H1 (cell line): ENCODE measurements around the gene PLCL2. TPM values are rescaled to one million over a fixed set of nuclear protein-coding genes. Genes with fewer than 3 reads are reported as not detected.

Source experiments
- CTCF ChIA-PET: fragments of 300-600 bp; sonication (Branson Sonifier 250); formaldehyde crosslinking; loops from one replicate; lab custom pipeline; 2021; ENCODE audit not compliant: partially characterized antibody; lab: Charles Lee
- POLR2A ChIA-PET: fragments of 300-600 bp; sonication (Branson Sonifier 250); formaldehyde crosslinking; loops from one replicate; lab custom pipeline; 2021; ENCODE audit warnings: inconsistent platforms; ENCODE audit not compliant: partially characterized antibody; lab: Charles Lee
- DNase-seq, 2 experiments: peaks; one replicate each; pipeline versions ENCODE4 v3.0.0 to v3.0.0-alpha.2; 2010 to 2022; ENCODE audit warnings: low spot score in 2 of 2, low read depth in 1 of 2, mixed read lengths in 1 of 2
- FAIRE-seq: peaks from 2 replicates; lab custom pipeline; 2011; peaks lifted over from hg19 to GRCh38; lab: Jason Lieb, UNC
- H2AFZ ChIP-seq: 2 replicates; pipeline ENCODE4 v1.8.1; 2012; ENCODE audit warnings: low read length, inconsistent platforms
- H2AK5ac ChIP-seq: 2 replicates; pipeline ENCODE4 v1.6.1; 2013; ENCODE audit warnings: low read depth, low read length
- H2BK120ac ChIP-seq: replicated peaks from 2 replicates; pipeline ENCODE3; 2013; ENCODE audit warnings: low read depth, low read length, inconsistent platforms
- H2BK12ac ChIP-seq: 2 replicates; pipeline ENCODE4 v1.6.1; 2013; ENCODE audit warnings: low read depth, low read length
- H2BK15ac ChIP-seq: 2 replicates; pipeline ENCODE4 v1.6.1; 2013; ENCODE audit warnings: low read length
- H2BK20ac ChIP-seq: 2 replicates; pipeline ENCODE4 v1.6.1; 2013; ENCODE audit warnings: low read length
- H2BK5ac ChIP-seq: 2 replicates; pipeline ENCODE4 v1.6.1; 2013; ENCODE audit warnings: low read depth, low read length
- H3K14ac ChIP-seq: 2 replicates; pipeline ENCODE4 v1.6.1; 2013; ENCODE audit warnings: inconsistent platforms; ENCODE audit not compliant: insufficient read length
- H3K18ac ChIP-seq: 2 replicates; pipeline ENCODE4 v1.6.1; 2013; ENCODE audit warnings: low read length; ENCODE audit errors: extremely low read depth
- H3K23ac ChIP-seq: 2 replicates; pipeline ENCODE4 v1.6.1; 2013; ENCODE audit warnings: inconsistent platforms; ENCODE audit not compliant: insufficient read length
- H3K23me2 ChIP-seq: 2 replicates; pipeline ENCODE4 v1.6.1; 2013; ENCODE audit warnings: low read depth, low read length
- H3K27ac ChIP-seq: 2 replicates; pipeline ENCODE4 v1.6.1; 2011; ENCODE audit warnings: low read depth, low read length, inconsistent platforms
- H3K27me3 ChIP-seq, 4 experiments: replicated peaks in 1 of 4; 1 replicate in 1 of 4; 2 replicates in 3 of 4; pipeline versions ENCODE4 v1.6.1 to v1.8.1; 2011 to 2013; ENCODE audit warnings: low read length in 3 of 4, mild to moderate bottlenecking in 3 of 4, inconsistent platforms in 2 of 4, mixed read lengths in 2 of 4, moderate library complexity in 1 of 4; ENCODE audit not compliant: control insufficient read depth in 3 of 4, insufficient read depth in 3 of 4; ENCODE audit errors: extremely low read depth in 1 of 4
- H3K36me3 ChIP-seq, 4 experiments: 2 replicates each; pipeline versions ENCODE4 v1.6.1 to v1.8.1; 2011 to 2013; ENCODE audit warnings: mild to moderate bottlenecking in 4 of 4, low read length in 3 of 4, moderate library complexity in 2 of 4, control low read depth in 1 of 4, inconsistent platforms in 1 of 4; ENCODE audit not compliant: insufficient read depth in 4 of 4, control insufficient read depth in 2 of 4
- H3K4ac ChIP-seq: replicated peaks from 2 replicates; pipeline ENCODE3; 2013; ENCODE audit warnings: low read length, low read depth, mixed read lengths, inconsistent platforms; ENCODE audit not compliant: insufficient read length
- H3K4me1 ChIP-seq, 4 experiments: replicated peaks in 1 of 4; 1 replicate in 1 of 4; 2 replicates in 3 of 4; pipeline versions ENCODE4 v1.6.1 to v1.8.1; 2011 to 2013; ENCODE audit warnings: low read length in 3 of 4, inconsistent platforms in 2 of 4, mixed read lengths in 1 of 4; ENCODE audit not compliant: insufficient read depth in 4 of 4, control insufficient read depth in 3 of 4
- H3K4me2 ChIP-seq, 2 experiments: 2 replicates each; pipeline versions ENCODE4 v1.6.1 to v1.8.1; 2011 to 2013; ENCODE audit warnings: low read depth in 2 of 2, low read length in 2 of 2, control low read depth in 1 of 2, inconsistent platforms in 1 of 2, mild to moderate bottlenecking in 1 of 2; ENCODE audit not compliant: insufficient read depth in 1 of 2
- H3K4me3 ChIP-seq, 4 experiments: fragments of 200-600, 300-600 bp in 1 of 4; sonication (generic), shearing (Covaris generic), sonication (Bioruptor Twin) in 1 of 4; 2 replicates each; pipeline versions ENCODE4 v1.5.1 to v1.8.1; 2011 to 2016; ENCODE audit warnings: low read length in 4 of 4, low read depth in 3 of 4, control low read depth in 2 of 4, inconsistent platforms in 2 of 4, mild to moderate bottlenecking in 2 of 4, mixed read lengths in 1 of 4, moderate library complexity in 1 of 4; ENCODE audit not compliant: insufficient read depth in 2 of 4; ENCODE audit errors: extremely low read depth in 1 of 4
- H3K56ac ChIP-seq: replicated peaks from 2 replicates; pipeline ENCODE3; 2013; ENCODE audit warnings: low read depth, mild to moderate bottlenecking, mixed read lengths, low read length, inconsistent platforms; ENCODE audit not compliant: insufficient read length
- H3K79me1 ChIP-seq: 2 replicates; pipeline ENCODE4 v1.6.1; 2013; ENCODE audit warnings: low read depth, low read length, control low read depth
- H3K79me2 ChIP-seq, 2 experiments: 2 replicates each; pipeline versions ENCODE4 v1.6.1 to v1.8.1; 2012 to 2013; ENCODE audit warnings: low read length in 2 of 2, mild to moderate bottlenecking in 2 of 2, inconsistent platforms in 1 of 2; ENCODE audit not compliant: insufficient read depth in 2 of 2, control insufficient read depth in 1 of 2
- H3K9ac ChIP-seq, 4 experiments: replicated peaks in 1 of 4; 1 replicate in 1 of 4; 2 replicates in 3 of 4; pipeline versions ENCODE4 v1.6.1 to v1.8.1; 2011 to 2013; ENCODE audit warnings: low read depth in 3 of 4, low read length in 3 of 4, control low read depth in 2 of 4, mild to moderate bottlenecking in 2 of 4, moderate library complexity in 2 of 4, inconsistent platforms in 1 of 4; ENCODE audit errors: extremely low read depth in 1 of 4
- H3K9me3 ChIP-seq, 2 experiments: 2 replicates each; pipeline versions ENCODE4 v1.6.1 to v1.8.1; 2012 to 2013; ENCODE audit warnings: mild to moderate bottlenecking in 2 of 2, moderate library complexity in 2 of 2, control low read depth in 1 of 2, inconsistent platforms in 1 of 2, low read depth in 1 of 2, low read length in 1 of 2, mixed read lengths in 1 of 2; ENCODE audit not compliant: insufficient read depth in 2 of 2
- H4K20me1 ChIP-seq, 2 experiments: replicated peaks in 1 of 2; 2 replicates each; pipeline versions ENCODE3 to v1.8.1; 2011 to 2013; ENCODE audit warnings: inconsistent platforms in 2 of 2, low read length in 2 of 2, mild to moderate bottlenecking in 1 of 2; ENCODE audit not compliant: insufficient read depth in 2 of 2, control insufficient read depth in 1 of 2
- H4K5ac ChIP-seq: 2 replicates; pipeline ENCODE4 v1.6.1; 2013; ENCODE audit warnings: low read length, low read depth, mixed read lengths, inconsistent platforms; ENCODE audit not compliant: insufficient read length
- H4K8ac ChIP-seq: 2 replicates; pipeline ENCODE4 v1.8.0; 2013; ENCODE audit warnings: mild to moderate bottlenecking, moderate library complexity, low read length, inconsistent platforms; ENCODE audit not compliant: insufficient read depth; ENCODE audit errors: extremely low read depth
- H4K91ac ChIP-seq: replicated peaks from 2 replicates; pipeline ENCODE3; 2013; ENCODE audit warnings: low read length, mixed read lengths, inconsistent platforms; ENCODE audit not compliant: insufficient read length
- BACH1 ChIP-seq: IDR thresholded peaks from 2 replicates; pipeline ENCODE4 v1.6.1; 2012; ENCODE audit warnings: low read length, improper control_type of control experiment
- BRCA1 ChIP-seq: IDR thresholded peaks from 2 replicates; pipeline ENCODE4 v1.6.1; 2012; ENCODE audit warnings: low read depth, low read length, improper control_type of control experiment
- EGR1 ChIP-seq: IDR thresholded peaks from 2 replicates; pipeline ENCODE4 v1.6.1; 2011; ENCODE audit warnings: low read depth, low read length, borderline replicate concordance
- FOSL1 ChIP-seq: IDR thresholded peaks from 2 replicates; pipeline ENCODE4 v1.6.1; 2011; ENCODE audit warnings: mild to moderate bottlenecking, low read depth, low read length, moderate library complexity; ENCODE audit not compliant: insufficient read depth
- GTF2F1 ChIP-seq: IDR thresholded peaks from 2 replicates; pipeline ENCODE4 v1.6.1; 2012; ENCODE audit warnings: low read depth, low read length, improper control_type of control experiment, borderline replicate concordance
- JUND ChIP-seq: IDR thresholded peaks from 2 replicates; pipeline ENCODE4 v1.6.1; 2011; ENCODE audit warnings: mild to moderate bottlenecking, improper control_type of control experiment, low read length
- KDM4A ChIP-seq: IDR thresholded peaks from one replicate; pipeline ENCODE4 v1.7.1; 2012; ENCODE audit warnings: low read depth, mild to moderate bottlenecking, moderate library complexity, low read length, inconsistent platforms; ENCODE audit not compliant: severe bottlenecking
- POLR2AphosphoS5 ChIP-seq: IDR thresholded peaks from 2 replicates; pipeline ENCODE4 v1.6.1; 2011; ENCODE audit warnings: low read depth, low read length
- RBBP5 ChIP-seq: IDR thresholded peaks from 2 replicates; pipeline ENCODE4 v1.7.1; 2012; ENCODE audit warnings: low read depth, mild to moderate bottlenecking, inconsistent platforms, low read length, moderate library complexity, borderline replicate concordance
- SIRT6 ChIP-seq: IDR thresholded peaks from one replicate; pipeline ENCODE4 v1.7.1; 2012; ENCODE audit warnings: low read length, inconsistent platforms
- SP2 ChIP-seq: IDR thresholded peaks from 2 replicates; pipeline ENCODE4 v1.6.1; 2012; ENCODE audit warnings: mild to moderate bottlenecking, low read length, inconsistent platforms
- SRF ChIP-seq: IDR thresholded peaks from 2 replicates; pipeline ENCODE4 v1.6.1; 2011; ENCODE audit warnings: mild to moderate bottlenecking, low read depth, low read length, moderate library complexity
- TAF1 ChIP-seq: IDR thresholded peaks from 2 replicates; pipeline ENCODE4 v1.6.1; 2011; ENCODE audit warnings: mild to moderate bottlenecking, low read depth, low read length
- WGBS, 2 experiments: shearing (Covaris generic) in 1 of 2; methylation state at CpG; one replicate each; pipeline versions ENCODE4 v1.1.6 to v1.1.7; 2013 to 2015; ENCODE audit warnings: low lambda C conversion rate in 2 of 2, mixed read lengths in 2 of 2, inconsistent platforms in 1 of 2, low coverage in 1 of 2, missing lambda C conversion rate in 1 of 2; ENCODE audit not compliant: insufficient replicate concordance in 2 of 2, insufficient coverage in 1 of 2, insufficient read length in 1 of 2; ENCODE audit errors: extremely low coverage in 1 of 2, missing lambda C conversion rate in 1 of 2; 5-methylcytosine and 5-hydroxymethylcytosine counted together
- polyA plus RNA-seq, 7 experiments: library from polyadenylated mRNA; depleted of rRNA in 3 of 7; stranded (reverse) in 5 of 7; unstranded in 2 of 7; fragments of >200 nt in 5 of 7; fragments of 200-250 nt in 2 of 7; gene quantifications; 1 replicate in 5 of 7; 2 replicates in 1 of 7; 4 replicates in 1 of 7; pipeline versions ENCODE4 v1.2.1 to v1.2.3, GENCODE V29; 2011 to 2013; ENCODE audit warnings: missing spikeins in 2 of 7, mixed read lengths in 2 of 7
- total RNA-seq: library from RNA; stranded (reverse); fragmentation: NEBNext Ultra II Directional; extraction: Animal tissue kit (Norgen Biotek cat#: 25700); gene quantifications from 2 replicates; pipeline ENCODE4 v1.2.1, GENCODE V29; 2021

The PLCL2 gene
- total and polyA plus RNA-seq, 2 of the 8 experiments (the other 6 are each of a cell fraction or from before 2014, with no cell fraction given): 3.5 to 6.8 TPM

DNA sequence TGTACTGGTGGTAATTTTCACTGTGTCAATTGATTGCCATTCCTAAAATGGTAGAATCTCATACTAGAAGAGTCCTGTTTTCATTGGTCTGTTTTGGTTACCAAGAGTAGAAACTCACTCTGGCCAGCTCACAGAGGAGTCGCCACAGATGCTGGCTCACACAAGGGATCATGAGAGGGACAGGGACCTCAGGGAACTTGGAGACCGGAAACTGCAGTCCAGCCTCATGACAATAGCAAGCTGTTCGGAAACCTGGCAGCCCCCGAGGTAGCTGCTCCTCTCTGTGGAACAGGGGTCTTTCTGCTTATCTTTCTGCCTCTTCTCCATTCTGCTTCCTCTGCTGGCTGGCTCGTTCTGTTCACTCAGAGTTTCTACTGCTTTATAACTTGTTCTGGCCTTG, 192.9 kb downstream of the PLCL2 start:
- no peak overlapping the region for H4K8ac ChIP-seq
- no peak overlapping the region for H3K14ac ChIP-seq
- H3K27ac ChIP-seq: no peak overlapping the region
- no peak overlapping the region for H4K91ac ChIP-seq
- no peaks in the 10 kb centered on the region; a peak in 1 of 8 replicates for H3K36me3 ChIP-seq
- FAIRE-seq (no peak), DNase-seq (no peak)
- POLR2A ChIA-PET: no interaction called here
- H3K23me2 ChIP-seq: no peaks in the 10 kb centered on the region
- no peak overlapping the region for H3K4me2 ChIP-seq
- no peak overlapping the region for H3K4ac ChIP-seq
- no peaks in the 10 kb centered on the region for H3K79me2 ChIP-seq
- H2AK5ac ChIP-seq: no peak overlapping the region
- H3K18ac ChIP-seq: no peak overlapping the region
- no peak overlapping the region for H4K5ac ChIP-seq
- no peak overlapping the region for H2BK12ac ChIP-seq
- no peak overlapping the region for H2BK20ac ChIP-seq
- H3K79me1 ChIP-seq: no peaks in the 10 kb centered on the region
- CTCF ChIA-PET: interaction anchor here (1.2 kb wide), 1 partner anchor 14 kb away, joined by 3 read pairs; no protein-coding TSS in a partner anchor
- no peak overlapping the region for H3K9ac ChIP-seq
- H3K23ac ChIP-seq: no peak overlapping the region
- H3K9me3 ChIP-seq: no peaks in the 10 kb centered on the region; a peak in 1 of 4 replicates
- H3K56ac ChIP-seq: no peak overlapping the region
- WGBS, 2 experiments: 93% methylated on average over 5 of the region's 5 CpGs; no CpG with 5 or more reads in 1 of the 2 experiments
- H3K4me1 ChIP-seq: peaks cover 0 to 3% (median 0%) of the 10 kb centered on the region in 4 experiments; a peak in 1 of 7 replicates
- TF ChIP-seq SIRT6 (no peak), RBBP5 (no peak), EGR1 (no peak), GTF2F1 (no peak), SP2 (no peak), JUND (no peak), TAF1 (no peak), BACH1 (no peak), KDM4A (no peak), BRCA1 (no peak), POLR2AphosphoS5 (no peak), SRF (no peak), FOSL1 (no peak)
- H2BK120ac ChIP-seq: no peak overlapping the region
- no peaks in the 10 kb centered on the region for H3K27me3 ChIP-seq
- H2BK5ac ChIP-seq: no peak overlapping the region
- H4K20me1 ChIP-seq: no peaks in the 10 kb centered on the region
- no peak overlapping the region for H2BK15ac ChIP-seq
- no peak overlapping the region for H3K4me3 ChIP-seq
- no peak overlapping the region for H2AFZ ChIP-seq
